RWPE2 (cell line): ENCODE measurements around the gene ITSN2.
"Not testable (repeated sequence)": the region's sequence is repeated elsewhere in the genome, so short reads cannot be mapped to it uniquely, and the experiment has no call there.

Experiments
- ATAC-seq: fragments of 200-7000 bp; cut with Tn5 transposase; 3 replicates; pipeline ENCODE4 v1.9.1; 2021; ENCODE audit warnings: low read depth
- DNase-seq: peaks from one replicate; pipeline ENCODE4 v3.0.0-alpha.2; 2020; ENCODE audit warnings: low spot score
- H3K27ac ChIP-seq: fragments of 450-650 bp; 2 replicates; pipeline ENCODE4 v1.5.1; 2017; ENCODE audit warnings: mild to moderate bottlenecking; ENCODE audit not compliant: poor library complexity, severe bottlenecking
- H3K27me3 ChIP-seq: fragments of 250-450 bp; sonication (Bioruptor Pico); 2 replicates; pipeline ENCODE4 v1.5.1; 2021; ENCODE audit warnings: mild to moderate bottlenecking, moderate library complexity; ENCODE audit not compliant: insufficient read depth, poor library complexity, severe bottlenecking
- H3K36me3 ChIP-seq: fragments of 250-450 bp; sonication (Bioruptor Pico); 2 replicates; pipeline ENCODE4 v1.5.1; 2020; ENCODE audit warnings: low read depth, mild to moderate bottlenecking, moderate library complexity
- H3K4me1 ChIP-seq: fragments of 250-450 bp; sonication (Bioruptor Pico); 2 replicates; pipeline ENCODE4 v1.5.1; 2021; ENCODE audit warnings: mild to moderate bottlenecking, moderate library complexity; ENCODE audit not compliant: insufficient read depth, poor library complexity, severe bottlenecking
- H3K4me3 ChIP-seq: fragments of 250-450 bp; sonication (Bioruptor Pico); 2 replicates; pipeline ENCODE4 v1.5.1; 2021; ENCODE audit warnings: mild to moderate bottlenecking, moderate library complexity; ENCODE audit not compliant: severe bottlenecking
- H3K9me3 ChIP-seq: fragments of 250-450 bp; sonication (Bioruptor Pico); 2 replicates; pipeline ENCODE4 v1.5.1; 2021; ENCODE audit warnings: mild to moderate bottlenecking, moderate library complexity; ENCODE audit not compliant: severe bottlenecking
- CTCF ChIP-seq: fragments of 450-650 bp; IDR thresholded peaks from one replicate; pipeline ENCODE4 v1.5.1; 2017; ENCODE audit warnings: mild to moderate bottlenecking, moderate library complexity; ENCODE audit not compliant: poor library complexity, severe bottlenecking

The ITSN2 gene

GRCh38 chr2:24360050-24360962, at the start of gene ITSN2:
Gene ITSN2 (minus strand): TSS chr2:24360536. CDS start chr2:24328082, 32,454 bp downstream.
- TF ChIP-seq CTCF, result no peak
- Histone ChIP-seq H3K27ac (peak within 1 kb of the TSS; percentile 45), H3K4me1 (no peaks in the 10 kb centered on the region), H3K36me3 (no peaks in the 10 kb centered on the region), H3K9me3 (no peaks in the 10 kb centered on the region), H3K27me3 (no peaks in the 10 kb centered on the region), H3K4me3 (peak within 1 kb of the TSS; percentile 80)
- peak; percentile 69 for DNase-seq
- ATAC-seq, result peak; percentile 87

- DNase-seq (no peak), ATAC-seq (no peak)
- Histone ChIP-seq H3K9me3 (no peaks in the 10 kb centered on the region), H3K27me3 (no peaks in the 10 kb centered on the region), H3K4me1 (no peaks in the 10 kb centered on the region), H3K36me3 (no peaks in the 10 kb centered on the region), H3K4me3 (no peak overlapping the region), H3K27ac (no peak overlapping the region)
- TF ChIP-seq CTCF, result no peak
Observed at GRCh38 chr2:24409171-24409570, 48.8 kb upstream of the ITSN2 start.

GRCh38 chr2:24408704-24409103, 48.4 kb upstream of the ITSN2 start:
- not testable (repeated sequence) for ATAC-seq, H3K27me3 ChIP-seq, H3K9me3 ChIP-seq, DNase-seq, H3K27ac ChIP-seq, H3K4me1 ChIP-seq, H3K36me3 ChIP-seq, H3K4me3 ChIP-seq

- peak; percentile 62; the same call in 1 of the 3 replicates for ATAC-seq
- Histone ChIP-seq H3K27ac (no peak overlapping the region), H3K4me3 (no peak overlapping the region), H3K27me3 (no peaks in the 10 kb centered on the region), H3K4me1 (no peaks in the 10 kb centered on the region), H3K36me3 (no peaks in the 10 kb centered on the region), H3K9me3 (no peaks in the 10 kb centered on the region)
- no peak for TF ChIP-seq CTCF
- DNase-seq, result no peak
Observed at GRCh38 chr2:24404491-24404921, 44.2 kb upstream of the ITSN2 start.

GRCh38 chr2:24403832-24404212, 43.5 kb upstream of the ITSN2 start:
- Histone ChIP-seq H3K4me1 (no peaks in the 10 kb centered on the region), H3K9me3 (no peaks in the 10 kb centered on the region), H3K4me3 (no peak overlapping the region), H3K36me3 (no peaks in the 10 kb centered on the region), H3K27me3 (no peaks in the 10 kb centered on the region), H3K27ac (no peak overlapping the region)
- no peak for TF ChIP-seq CTCF
- ATAC-seq, result no peak
- no peak for DNase-seq
